Measurements from ENCODE around the gene KLHL29.

The KLHL29 gene

DNA sequence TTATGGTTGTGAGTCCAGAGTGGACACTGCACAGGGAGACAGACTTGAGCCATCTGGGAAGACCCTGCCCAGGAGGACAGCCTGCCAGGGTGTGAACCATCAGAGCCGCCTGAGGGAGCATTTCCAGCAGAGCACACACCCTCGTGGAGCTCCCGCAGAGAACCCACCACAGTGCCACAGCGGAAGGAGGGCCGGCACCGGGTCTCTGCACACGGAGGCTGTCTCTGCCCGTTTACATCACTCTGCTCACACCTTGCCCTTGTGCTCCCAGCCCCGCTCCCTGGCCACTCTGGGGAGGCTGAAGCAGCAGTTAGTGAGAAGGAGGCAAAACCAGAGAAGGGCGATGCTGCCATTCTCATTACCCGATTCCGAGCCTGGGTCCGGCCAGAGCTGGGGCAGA, 161.9 kb downstream of the KLHL29 start:
- TF ChIP-seq, protein P1, sequence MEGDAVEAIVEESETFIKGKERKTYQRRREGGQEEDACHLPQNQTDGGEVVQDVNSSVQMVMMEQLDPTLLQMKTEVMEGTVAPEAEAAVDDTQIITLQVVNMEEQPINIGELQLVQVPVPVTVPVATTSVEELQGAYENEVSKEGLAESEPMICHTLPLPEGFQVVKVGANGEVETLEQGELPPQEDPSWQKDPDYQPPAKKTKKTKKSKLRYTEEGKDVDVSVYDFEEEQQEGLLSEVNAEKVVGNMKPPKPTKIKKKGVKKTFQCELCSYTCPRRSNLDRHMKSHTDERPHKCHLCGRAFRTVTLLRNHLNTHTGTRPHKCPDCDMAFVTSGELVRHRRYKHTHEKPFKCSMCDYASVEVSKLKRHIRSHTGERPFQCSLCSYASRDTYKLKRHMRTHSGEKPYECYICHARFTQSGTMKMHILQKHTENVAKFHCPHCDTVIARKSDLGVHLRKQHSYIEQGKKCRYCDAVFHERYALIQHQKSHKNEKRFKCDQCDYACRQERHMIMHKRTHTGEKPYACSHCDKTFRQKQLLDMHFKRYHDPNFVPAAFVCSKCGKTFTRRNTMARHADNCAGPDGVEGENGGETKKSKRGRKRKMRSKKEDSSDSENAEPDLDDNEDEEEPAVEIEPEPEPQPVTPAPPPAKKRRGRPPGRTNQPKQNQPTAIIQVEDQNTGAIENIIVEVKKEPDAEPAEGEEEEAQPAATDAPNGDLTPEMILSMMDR (IDR thresholded peaks at IDR 0.05; ENCODE audit: low read length): no peak
- TF ChIP-seq EZH2phosphoT487 (IDR thresholded peaks at IDR 0.05; ENCODE audit: low read length) (no peak), EZH2 (optimal IDR thresholded peaks at IDR 0.05; ENCODE audit: low read depth, low read length) (no peak)
- no peak overlapping the region for H3K9ac ChIP-seq (ENCODE audit: low read length)
- no peaks in the 10 kb centered on the region for H3K27me3 ChIP-seq (replicated peaks; ENCODE audit: insufficient read depth, low read length)
- H3K4me1 ChIP-seq (ENCODE audit: low read length): no peaks in the 10 kb centered on the region
- H3K9me3 ChIP-seq (replicated peaks; ENCODE audit: insufficient read depth, low read length): no peaks in the 10 kb centered on the region
- H3K4me2 ChIP-seq (ENCODE audit: low read depth, low read length): no peak overlapping the region
- no peaks in the 10 kb centered on the region for H3K79me2 ChIP-seq (ENCODE audit: low read length)
- H3K4me3 ChIP-seq (ENCODE audit: low read length): no peak overlapping the region
- no peaks in the 10 kb centered on the region for H4K20me1 ChIP-seq (ENCODE audit: insufficient read depth, low read length)
- H2AFZ ChIP-seq (ENCODE audit: low read length): no peak overlapping the region
- no peak for DNase-seq
- no peaks in the 10 kb centered on the region for H3K9me2 ChIP-seq (replicated peaks; ENCODE audit: insufficient read depth, low read length)
- H3K27ac ChIP-seq (ENCODE audit: low read length): no peak overlapping the region
- H3K36me3 ChIP-seq (replicated peaks; ENCODE audit: insufficient read depth, low read length): no peaks in the 10 kb centered on the region
- no peaks in the 10 kb centered on the region for H3F3A ChIP-seq (ENCODE audit: insufficient read depth, low read length)

DNA sequence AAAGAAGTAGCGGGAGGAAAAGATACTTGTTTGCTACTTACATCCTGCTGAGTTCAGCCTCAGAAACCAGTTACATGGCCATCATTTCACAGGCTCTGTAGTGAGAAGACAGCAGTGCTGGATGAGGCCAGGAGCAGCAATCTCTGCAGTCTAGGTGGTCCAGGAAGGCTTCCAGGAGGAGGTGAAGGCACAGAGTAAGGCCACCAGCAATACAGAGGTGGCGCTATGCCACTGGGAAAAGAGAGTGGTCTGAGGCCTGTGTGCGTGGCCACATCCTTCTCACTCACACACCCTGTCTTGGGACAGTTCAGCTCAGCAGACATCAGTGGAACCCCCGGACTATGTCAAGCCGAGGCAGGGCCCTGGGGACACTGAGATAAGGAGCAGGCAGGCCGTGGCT, 162.7 kb downstream of the KLHL29 start:
- Histone ChIP-seq H3K79me2 (ENCODE audit: low read length) (no peaks in the 10 kb centered on the region), H3K9ac (ENCODE audit: low read length) (no peak overlapping the region), H3K9me2 (replicated peaks; ENCODE audit: insufficient read depth, low read length) (no peaks in the 10 kb centered on the region), H3K4me3 (ENCODE audit: low read length) (no peak overlapping the region), H4K20me1 (ENCODE audit: insufficient read depth, low read length) (no peaks in the 10 kb centered on the region), H3K27me3 (replicated peaks; ENCODE audit: insufficient read depth, low read length) (no peaks in the 10 kb centered on the region), H3K36me3 (replicated peaks; ENCODE audit: insufficient read depth, low read length) (no peaks in the 10 kb centered on the region), H3K9me3 (replicated peaks; ENCODE audit: insufficient read depth, low read length) (no peaks in the 10 kb centered on the region), H3K4me2 (ENCODE audit: low read depth, low read length) (no peak overlapping the region), H3K27ac (ENCODE audit: low read length) (no peak overlapping the region), H3F3A (ENCODE audit: insufficient read depth, low read length) (no peaks in the 10 kb centered on the region), H3K4me1 (ENCODE audit: low read length) (no peaks in the 10 kb centered on the region), H2AFZ (ENCODE audit: low read length) (no peak overlapping the region)
- no peak for DNase-seq
- TF ChIP-seq, protein P1 (IDR thresholded peaks at IDR 0.05; ENCODE audit: low read length): no peak
- TF ChIP-seq EZH2 (optimal IDR thresholded peaks at IDR 0.05; ENCODE audit: low read depth, low read length): no peak
- no peak for TF ChIP-seq EZH2phosphoT487 (IDR thresholded peaks at IDR 0.05; ENCODE audit: low read length)

DNA sequence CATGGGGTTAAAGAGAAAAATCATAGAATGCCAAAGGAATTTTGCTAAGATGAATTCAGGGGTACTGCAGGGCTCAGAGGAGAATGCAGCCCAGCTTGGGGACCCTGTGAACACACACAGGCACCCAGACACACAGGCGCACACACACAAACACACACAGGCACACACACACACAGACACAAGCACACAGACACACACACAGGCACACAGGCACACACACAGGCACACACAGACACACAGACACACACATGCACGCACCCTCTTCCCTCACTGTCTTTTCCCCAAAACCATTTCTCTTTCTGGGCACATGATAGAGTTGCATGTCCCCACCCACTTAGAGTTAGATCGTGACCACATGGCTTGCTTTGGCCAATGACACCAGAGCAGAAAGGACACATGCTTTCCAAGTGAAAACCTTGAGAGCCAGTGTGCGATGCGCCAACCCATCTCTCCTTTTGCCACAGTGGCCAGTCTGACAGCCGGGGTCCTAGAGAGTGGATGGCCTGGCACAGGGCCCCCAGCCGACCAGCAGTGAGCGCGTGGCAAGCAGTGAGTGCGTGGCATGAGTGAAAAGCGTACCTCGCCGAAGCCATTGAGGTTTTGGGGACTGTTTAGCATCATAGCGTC, 163.3 kb downstream of the KLHL29 start:
- H4K20me1 ChIP-seq (ENCODE audit: insufficient read depth, low read length): no peaks in the 10 kb centered on the region

More for the DNA sequence above, 163.3 kb downstream of the KLHL29 start:
- H2AFZ ChIP-seq (ENCODE audit: low read length): no peak overlapping the region
- H3K4me2 ChIP-seq (ENCODE audit: low read depth, low read length): no peak overlapping the region
- no peak overlapping the region for H3K9ac ChIP-seq (ENCODE audit: low read length)
- no peaks in the 10 kb centered on the region for H3F3A ChIP-seq (ENCODE audit: insufficient read depth, low read length)
- H3K79me2 ChIP-seq (ENCODE audit: low read length): no peaks in the 10 kb centered on the region
- H3K36me3 ChIP-seq (replicated peaks; ENCODE audit: insufficient read depth, low read length): no peaks in the 10 kb centered on the region
- H3K4me1 ChIP-seq (ENCODE audit: low read length): no peaks in the 10 kb centered on the region
- no peak overlapping the region for H3K4me3 ChIP-seq (ENCODE audit: low read length)
- TF ChIP-seq, protein P1 (IDR thresholded peaks at IDR 0.05; ENCODE audit: low read length): no peak
- TF ChIP-seq EZH2phosphoT487 (IDR thresholded peaks at IDR 0.05; ENCODE audit: low read length): no peak
- DNase-seq: no peak
- H3K9me3 ChIP-seq (replicated peaks; ENCODE audit: insufficient read depth, low read length): no peaks in the 10 kb centered on the region
- H3K9me2 ChIP-seq (replicated peaks; ENCODE audit: insufficient read depth, low read length): no peaks in the 10 kb centered on the region
- H3K27me3 ChIP-seq (replicated peaks; ENCODE audit: insufficient read depth, low read length): no peaks in the 10 kb centered on the region
- H3K27ac ChIP-seq (ENCODE audit: low read length): no peak overlapping the region
